ENCODE results near the gene CARHSP1. TPM values are rescaled to one million over a fixed set of nuclear protein-coding genes. Genes with fewer than 3 reads are reported as not detected.

CARHSP1 gene
- total RNA-seq, 4 donors from 2014 or later = 89.3 to 135 (median 124) TPM

- DNase-seq (ENCODE audit: low spot score) (no peak), ATAC-seq (ENCODE audit: low FRiP score) (no peak)
- TF ChIP-seq, protein P1, sequence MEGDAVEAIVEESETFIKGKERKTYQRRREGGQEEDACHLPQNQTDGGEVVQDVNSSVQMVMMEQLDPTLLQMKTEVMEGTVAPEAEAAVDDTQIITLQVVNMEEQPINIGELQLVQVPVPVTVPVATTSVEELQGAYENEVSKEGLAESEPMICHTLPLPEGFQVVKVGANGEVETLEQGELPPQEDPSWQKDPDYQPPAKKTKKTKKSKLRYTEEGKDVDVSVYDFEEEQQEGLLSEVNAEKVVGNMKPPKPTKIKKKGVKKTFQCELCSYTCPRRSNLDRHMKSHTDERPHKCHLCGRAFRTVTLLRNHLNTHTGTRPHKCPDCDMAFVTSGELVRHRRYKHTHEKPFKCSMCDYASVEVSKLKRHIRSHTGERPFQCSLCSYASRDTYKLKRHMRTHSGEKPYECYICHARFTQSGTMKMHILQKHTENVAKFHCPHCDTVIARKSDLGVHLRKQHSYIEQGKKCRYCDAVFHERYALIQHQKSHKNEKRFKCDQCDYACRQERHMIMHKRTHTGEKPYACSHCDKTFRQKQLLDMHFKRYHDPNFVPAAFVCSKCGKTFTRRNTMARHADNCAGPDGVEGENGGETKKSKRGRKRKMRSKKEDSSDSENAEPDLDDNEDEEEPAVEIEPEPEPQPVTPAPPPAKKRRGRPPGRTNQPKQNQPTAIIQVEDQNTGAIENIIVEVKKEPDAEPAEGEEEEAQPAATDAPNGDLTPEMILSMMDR (IDR thresholded peaks at IDR 0.05) = no peak
Observed at GRCh38 chr16:8901320-8901861, 32.6 kb upstream of the CARHSP1 start.

GRCh38 chr16:8900343-8900742, 31.5 kb upstream of the CARHSP1 start:
- TF ChIP-seq, protein P1 (IDR thresholded peaks at IDR 0.05) = no peak
- DNase-seq (ENCODE audit: low spot score) (no peak), ATAC-seq (ENCODE audit: low FRiP score) (no peak)

DNA sequence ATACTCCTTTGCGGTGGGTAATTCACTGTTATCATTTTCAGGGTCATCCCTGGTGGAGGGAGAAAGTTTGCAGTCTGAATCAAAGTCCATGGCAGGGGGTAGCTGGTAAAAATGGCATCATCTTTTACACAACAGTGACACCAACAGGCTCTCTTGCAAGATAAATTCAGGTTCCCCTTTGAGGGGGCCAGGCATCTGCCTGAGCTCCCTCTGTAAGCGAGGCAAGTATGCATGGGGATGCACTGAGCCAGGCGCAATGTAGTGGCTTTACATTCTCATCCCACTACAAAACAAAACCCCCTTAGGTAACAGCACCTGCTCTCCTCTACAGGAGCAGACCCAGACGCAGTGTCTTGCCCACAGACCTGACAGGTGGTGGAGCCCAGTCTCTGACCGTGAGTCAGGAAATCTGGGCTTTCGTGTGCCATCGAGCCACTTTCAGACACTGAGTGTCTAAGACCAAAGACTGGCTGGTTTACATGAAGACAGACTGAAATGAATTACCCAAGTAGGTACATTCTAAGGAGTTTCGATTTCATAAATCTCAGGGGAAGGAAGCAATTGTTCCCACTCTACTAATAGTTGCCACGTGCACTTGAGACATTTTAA, 31.0 kb upstream of the CARHSP1 start:
- TF ChIP-seq, protein P1 (IDR thresholded peaks at IDR 0.05) = no peak
- DNase-seq (ENCODE audit: low spot score) (no peak), ATAC-seq (ENCODE audit: low FRiP score) (no peak)

DNA sequence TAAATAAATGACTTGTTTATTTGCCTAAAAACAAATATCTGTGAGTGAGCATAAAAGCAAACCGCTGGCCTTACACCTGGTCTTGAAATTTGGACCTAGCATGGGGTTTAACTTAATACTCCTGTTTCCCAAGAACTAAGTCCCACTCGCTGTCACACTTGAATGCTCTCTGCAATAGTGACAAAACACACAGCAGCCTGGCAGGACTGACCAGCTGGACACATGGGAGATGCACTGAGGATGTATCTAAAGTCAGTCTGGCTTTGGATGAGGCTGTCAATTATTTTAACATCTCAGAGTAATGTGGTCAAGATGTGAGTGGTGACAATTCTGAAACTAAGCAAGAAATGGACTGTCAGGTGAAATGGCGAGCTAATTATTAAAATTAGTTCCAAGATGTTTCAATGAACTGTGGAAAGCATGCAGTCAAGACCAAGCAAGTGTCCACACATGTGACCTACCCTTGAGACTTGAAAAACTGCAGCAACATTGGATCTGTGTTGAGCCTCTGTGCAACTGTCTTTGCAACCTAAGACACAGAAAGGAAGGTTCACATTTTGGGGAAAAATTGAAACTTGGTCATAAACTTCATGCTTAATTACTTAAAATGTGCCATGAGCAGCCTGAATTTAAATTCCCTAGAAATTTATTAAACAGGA, 30.0 kb upstream of the CARHSP1 start:
- TF ChIP-seq, protein P1 (IDR thresholded peaks at IDR 0.05) = no peak
- ATAC-seq (ENCODE audit: low FRiP score) = no peak

DNA sequence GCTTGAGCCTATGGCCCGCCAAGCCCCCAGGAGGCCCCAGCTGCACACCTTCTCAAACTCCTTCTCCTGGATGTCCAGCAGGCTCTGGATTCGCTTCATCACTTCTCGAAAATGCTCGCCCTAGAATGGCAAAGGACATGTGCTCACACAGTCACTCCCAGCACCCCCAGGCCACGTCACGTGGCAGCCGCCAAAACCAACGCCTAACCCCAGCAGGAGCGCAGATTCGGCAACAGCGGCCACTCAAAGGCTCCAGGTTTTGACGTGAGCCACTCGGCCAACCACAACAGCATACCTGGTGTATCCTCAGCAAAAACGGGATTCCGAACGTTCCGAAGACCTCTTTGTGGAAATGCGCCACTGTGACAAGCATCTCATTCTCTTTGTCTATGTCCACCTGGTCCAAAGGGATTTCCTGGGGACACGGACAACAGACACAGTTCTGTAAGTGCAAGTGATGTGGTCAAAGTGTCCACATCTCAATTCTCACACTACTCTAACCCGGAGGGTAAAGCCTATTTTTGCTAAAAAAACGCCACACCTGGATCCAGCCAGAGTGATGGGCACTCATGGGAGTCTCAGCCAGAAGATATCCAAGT, 26.0 kb upstream of the CARHSP1 start:
- DNase-seq (ENCODE audit: low spot score) (no peak), ATAC-seq (ENCODE audit: low FRiP score) (no peak)
- TF ChIP-seq, protein P1 (IDR thresholded peaks at IDR 0.05) = no peak

More for the DNA sequence above, 30.0 kb upstream of the CARHSP1 start:
- no peak for DNase-seq (ENCODE audit: low spot score)

- DNase-seq (ENCODE audit: low spot score) (no peak), ATAC-seq (ENCODE audit: low FRiP score) (no peak)
- TF ChIP-seq, protein P1 (IDR thresholded peaks at IDR 0.05) = no peak
Observed at GRCh38 chr16:8893976-8894690, 25.3 kb upstream of the CARHSP1 start.

Measured in omental fat pad (tissue), 4 donors.